H1 (cell line): ENCODE measurements around the gene OPCML. TPM values are rescaled to one million over a fixed set of nuclear protein-coding genes. Genes with fewer than 3 reads are reported as not detected.

Experiments
- CTCF ChIA-PET: fragments of 300-600 bp; sonication (Branson Sonifier 250); formaldehyde crosslinking; loops from one replicate; lab custom pipeline; 2021; ENCODE audit not compliant: partially characterized antibody; lab: Charles Lee
- POLR2A ChIA-PET: fragments of 300-600 bp; sonication (Branson Sonifier 250); formaldehyde crosslinking; loops from one replicate; lab custom pipeline; 2021; ENCODE audit warnings: inconsistent platforms; ENCODE audit not compliant: partially characterized antibody; lab: Charles Lee
- DNase-seq, 2 experiments: peaks; one replicate each; pipeline versions ENCODE4 v3.0.0 to v3.0.0-alpha.2; 2010 to 2022; ENCODE audit warnings: low spot score in 2 of 2, low read depth in 1 of 2, mixed read lengths in 1 of 2
- FAIRE-seq: peaks from 2 replicates; lab custom pipeline; 2011; peaks lifted over from hg19 to GRCh38; lab: Jason Lieb, UNC
- H2AFZ ChIP-seq: 2 replicates; pipeline ENCODE4 v1.8.1; 2012; ENCODE audit warnings: low read length, inconsistent platforms
- H2AK5ac ChIP-seq: 2 replicates; pipeline ENCODE4 v1.6.1; 2013; ENCODE audit warnings: low read depth, low read length
- H2BK120ac ChIP-seq: replicated peaks from 2 replicates; pipeline ENCODE3; 2013; ENCODE audit warnings: low read depth, low read length, inconsistent platforms
- H2BK12ac ChIP-seq: 2 replicates; pipeline ENCODE4 v1.6.1; 2013; ENCODE audit warnings: low read depth, low read length
- H2BK15ac ChIP-seq: 2 replicates; pipeline ENCODE4 v1.6.1; 2013; ENCODE audit warnings: low read length
- H2BK20ac ChIP-seq: 2 replicates; pipeline ENCODE4 v1.6.1; 2013; ENCODE audit warnings: low read length
- H2BK5ac ChIP-seq: 2 replicates; pipeline ENCODE4 v1.6.1; 2013; ENCODE audit warnings: low read depth, low read length
- H3K14ac ChIP-seq: 2 replicates; pipeline ENCODE4 v1.6.1; 2013; ENCODE audit warnings: inconsistent platforms; ENCODE audit not compliant: insufficient read length
- H3K18ac ChIP-seq: 2 replicates; pipeline ENCODE4 v1.6.1; 2013; ENCODE audit warnings: low read length; ENCODE audit errors: extremely low read depth
- H3K23ac ChIP-seq: 2 replicates; pipeline ENCODE4 v1.6.1; 2013; ENCODE audit warnings: inconsistent platforms; ENCODE audit not compliant: insufficient read length
- H3K23me2 ChIP-seq: 2 replicates; pipeline ENCODE4 v1.6.1; 2013; ENCODE audit warnings: low read depth, low read length
- H3K27ac ChIP-seq: 2 replicates; pipeline ENCODE4 v1.6.1; 2011; ENCODE audit warnings: low read depth, low read length, inconsistent platforms
- H3K27me3 ChIP-seq, 4 experiments: replicated peaks in 1 of 4; 1 replicate in 1 of 4; 2 replicates in 3 of 4; pipeline versions ENCODE4 v1.6.1 to v1.8.1; 2011 to 2013; ENCODE audit warnings: low read length in 3 of 4, mild to moderate bottlenecking in 3 of 4, inconsistent platforms in 2 of 4, mixed read lengths in 2 of 4, moderate library complexity in 1 of 4; ENCODE audit not compliant: control insufficient read depth in 3 of 4, insufficient read depth in 3 of 4; ENCODE audit errors: extremely low read depth in 1 of 4
- H3K36me3 ChIP-seq, 4 experiments: 2 replicates each; pipeline versions ENCODE4 v1.6.1 to v1.8.1; 2011 to 2013; ENCODE audit warnings: mild to moderate bottlenecking in 4 of 4, low read length in 3 of 4, moderate library complexity in 2 of 4, control low read depth in 1 of 4, inconsistent platforms in 1 of 4; ENCODE audit not compliant: insufficient read depth in 4 of 4, control insufficient read depth in 2 of 4
- H3K4ac ChIP-seq: replicated peaks from 2 replicates; pipeline ENCODE3; 2013; ENCODE audit warnings: low read length, low read depth, mixed read lengths, inconsistent platforms; ENCODE audit not compliant: insufficient read length
- H3K4me1 ChIP-seq, 4 experiments: replicated peaks in 1 of 4; 1 replicate in 1 of 4; 2 replicates in 3 of 4; pipeline versions ENCODE4 v1.6.1 to v1.8.1; 2011 to 2013; ENCODE audit warnings: low read length in 3 of 4, inconsistent platforms in 2 of 4, mixed read lengths in 1 of 4; ENCODE audit not compliant: insufficient read depth in 4 of 4, control insufficient read depth in 3 of 4
- H3K4me2 ChIP-seq, 2 experiments: 2 replicates each; pipeline versions ENCODE4 v1.6.1 to v1.8.1; 2011 to 2013; ENCODE audit warnings: low read depth in 2 of 2, low read length in 2 of 2, control low read depth in 1 of 2, inconsistent platforms in 1 of 2, mild to moderate bottlenecking in 1 of 2; ENCODE audit not compliant: insufficient read depth in 1 of 2
- H3K4me3 ChIP-seq, 4 experiments: fragments of 200-600, 300-600 bp in 1 of 4; sonication (generic), shearing (Covaris generic), sonication (Bioruptor Twin) in 1 of 4; 2 replicates each; pipeline versions ENCODE4 v1.5.1 to v1.8.1; 2011 to 2016; ENCODE audit warnings: low read length in 4 of 4, low read depth in 3 of 4, control low read depth in 2 of 4, inconsistent platforms in 2 of 4, mild to moderate bottlenecking in 2 of 4, mixed read lengths in 1 of 4, moderate library complexity in 1 of 4; ENCODE audit not compliant: insufficient read depth in 2 of 4; ENCODE audit errors: extremely low read depth in 1 of 4
- H3K56ac ChIP-seq: replicated peaks from 2 replicates; pipeline ENCODE3; 2013; ENCODE audit warnings: low read depth, mild to moderate bottlenecking, mixed read lengths, low read length, inconsistent platforms; ENCODE audit not compliant: insufficient read length
- H3K79me1 ChIP-seq: 2 replicates; pipeline ENCODE4 v1.6.1; 2013; ENCODE audit warnings: low read depth, low read length, control low read depth
- H3K79me2 ChIP-seq, 2 experiments: 2 replicates each; pipeline versions ENCODE4 v1.6.1 to v1.8.1; 2012 to 2013; ENCODE audit warnings: low read length in 2 of 2, mild to moderate bottlenecking in 2 of 2, inconsistent platforms in 1 of 2; ENCODE audit not compliant: insufficient read depth in 2 of 2, control insufficient read depth in 1 of 2
- H3K9ac ChIP-seq, 4 experiments: replicated peaks in 1 of 4; 1 replicate in 1 of 4; 2 replicates in 3 of 4; pipeline versions ENCODE4 v1.6.1 to v1.8.1; 2011 to 2013; ENCODE audit warnings: low read depth in 3 of 4, low read length in 3 of 4, control low read depth in 2 of 4, mild to moderate bottlenecking in 2 of 4, moderate library complexity in 2 of 4, inconsistent platforms in 1 of 4; ENCODE audit errors: extremely low read depth in 1 of 4
- H3K9me3 ChIP-seq, 2 experiments: 2 replicates each; pipeline versions ENCODE4 v1.6.1 to v1.8.1; 2012 to 2013; ENCODE audit warnings: mild to moderate bottlenecking in 2 of 2, moderate library complexity in 2 of 2, control low read depth in 1 of 2, inconsistent platforms in 1 of 2, low read depth in 1 of 2, low read length in 1 of 2, mixed read lengths in 1 of 2; ENCODE audit not compliant: insufficient read depth in 2 of 2
- H4K20me1 ChIP-seq, 2 experiments: replicated peaks in 1 of 2; 2 replicates each; pipeline versions ENCODE3 to v1.8.1; 2011 to 2013; ENCODE audit warnings: inconsistent platforms in 2 of 2, low read length in 2 of 2, mild to moderate bottlenecking in 1 of 2; ENCODE audit not compliant: insufficient read depth in 2 of 2, control insufficient read depth in 1 of 2
- H4K5ac ChIP-seq: 2 replicates; pipeline ENCODE4 v1.6.1; 2013; ENCODE audit warnings: low read length, low read depth, mixed read lengths, inconsistent platforms; ENCODE audit not compliant: insufficient read length
- H4K8ac ChIP-seq: 2 replicates; pipeline ENCODE4 v1.8.0; 2013; ENCODE audit warnings: mild to moderate bottlenecking, moderate library complexity, low read length, inconsistent platforms; ENCODE audit not compliant: insufficient read depth; ENCODE audit errors: extremely low read depth
- H4K91ac ChIP-seq: replicated peaks from 2 replicates; pipeline ENCODE3; 2013; ENCODE audit warnings: low read length, mixed read lengths, inconsistent platforms; ENCODE audit not compliant: insufficient read length
- BCL11A ChIP-seq, 2 experiments: IDR thresholded peaks; one replicate each; pipeline ENCODE4 v1.6.1; 2011; ENCODE audit warnings: low read depth in 2 of 2, low read length in 2 of 2, mild to moderate bottlenecking in 2 of 2
- CBX8 ChIP-seq: fragments of 300-800, 300-1000 bp; sonication (generic); IDR thresholded peaks from 2 replicates; pipeline ENCODE4 v1.7.1; 2016; ENCODE audit warnings: low read depth, low read length, borderline replicate concordance
- CHD2 ChIP-seq: IDR thresholded peaks from 2 replicates; pipeline ENCODE4 v1.6.1; 2012; ENCODE audit warnings: low read length, improper control_type of control experiment
- JUND ChIP-seq: IDR thresholded peaks from 2 replicates; pipeline ENCODE4 v1.6.1; 2011; ENCODE audit warnings: mild to moderate bottlenecking, improper control_type of control experiment, low read length
- KDM1A ChIP-seq: fragments of 200-600, 300-600 bp; sonication (generic); IDR thresholded peaks from 2 replicates; pipeline ENCODE4 v1.7.1; 2016; ENCODE audit warnings: mild to moderate bottlenecking, low read length, borderline replicate concordance
- KDM4A ChIP-seq: IDR thresholded peaks from one replicate; pipeline ENCODE4 v1.7.1; 2012; ENCODE audit warnings: low read depth, mild to moderate bottlenecking, moderate library complexity, low read length, inconsistent platforms; ENCODE audit not compliant: severe bottlenecking
- PHF8 ChIP-seq: fragments of 200-600 bp; sonication (generic); conservative IDR thresholded peaks from 2 replicates; pipeline ENCODE4 v1.7.1; 2012; ENCODE audit warnings: low read depth, mild to moderate bottlenecking, inconsistent platforms, low read length, moderate library complexity
- POLR2A ChIP-seq, 2 experiments: IDR thresholded peaks; 1 replicate in 1 of 2; 2 replicates in 1 of 2; pipeline ENCODE4 v1.6.1; 2011; ENCODE audit warnings: low read depth in 2 of 2, low read length in 2 of 2, mild to moderate bottlenecking in 2 of 2; ENCODE audit errors: control extremely low read depth in 1 of 2
- RBBP5 ChIP-seq: IDR thresholded peaks from 2 replicates; pipeline ENCODE4 v1.7.1; 2012; ENCODE audit warnings: low read depth, mild to moderate bottlenecking, inconsistent platforms, low read length, moderate library complexity, borderline replicate concordance
- SAP30 ChIP-seq: fragments of 300-600 bp; sonication (generic); IDR thresholded peaks from 2 replicates; pipeline ENCODE4 v1.7.1; 2012; ENCODE audit warnings: low read length, moderate library complexity, mild to moderate bottlenecking, inconsistent platforms; ENCODE audit not compliant: insufficient read depth, insufficient replicate concordance
- SIN3A ChIP-seq, 2 experiments: IDR thresholded peaks in 1 of 2; conservative IDR thresholded peaks in 1 of 2; 2 replicates each; pipeline ENCODE4 v1.6.1; 2011 to 2012; ENCODE audit warnings: low read length in 2 of 2, improper control_type of control experiment in 1 of 2, low read depth in 1 of 2, mild to moderate bottlenecking in 1 of 2
- TAF7 ChIP-seq: optimal IDR thresholded peaks from 2 replicates; pipeline ENCODE3; 2011; ENCODE audit warnings: low read depth, mild to moderate bottlenecking, inconsistent platforms, low read length, moderate library complexity, borderline replicate concordance
- TCF12 ChIP-seq: IDR thresholded peaks from 2 replicates; pipeline ENCODE4 v1.6.1; 2011; ENCODE audit warnings: low read depth, mild to moderate bottlenecking, low read length
- TEAD4 ChIP-seq: IDR thresholded peaks from 2 replicates; pipeline ENCODE4 v1.6.1; 2012; ENCODE audit warnings: low read depth, low read length, inconsistent platforms, mixed read lengths
- WGBS, 2 experiments: shearing (Covaris generic) in 1 of 2; methylation state at CpG; one replicate each; pipeline versions ENCODE4 v1.1.6 to v1.1.7; 2013 to 2015; ENCODE audit warnings: low lambda C conversion rate in 2 of 2, mixed read lengths in 2 of 2, inconsistent platforms in 1 of 2, low coverage in 1 of 2, missing lambda C conversion rate in 1 of 2; ENCODE audit not compliant: insufficient replicate concordance in 2 of 2, insufficient coverage in 1 of 2, insufficient read length in 1 of 2; ENCODE audit errors: extremely low coverage in 1 of 2, missing lambda C conversion rate in 1 of 2; 5-methylcytosine and 5-hydroxymethylcytosine counted together
- polyA plus RNA-seq, 7 experiments: library from polyadenylated mRNA; depleted of rRNA in 3 of 7; stranded (reverse) in 5 of 7; unstranded in 2 of 7; fragments of >200 nt in 5 of 7; fragments of 200-250 nt in 2 of 7; gene quantifications; 1 replicate in 5 of 7; 2 replicates in 1 of 7; 4 replicates in 1 of 7; pipeline versions ENCODE4 v1.2.1 to v1.2.3, GENCODE V29; 2011 to 2013; ENCODE audit warnings: missing spikeins in 2 of 7, mixed read lengths in 2 of 7
- total RNA-seq: library from RNA; stranded (reverse); fragmentation: NEBNext Ultra II Directional; extraction: Animal tissue kit (Norgen Biotek cat#: 25700); gene quantifications from 2 replicates; pipeline ENCODE4 v1.2.1, GENCODE V29; 2021

The OPCML gene
- total and polyA plus RNA-seq, 2 of the 8 experiments (the other 6 are each of a cell fraction or from before 2014, with no cell fraction given), result 2.3 to 3.1 TPM

GRCh38 chr11:132719684-132720083 lies 812.6 kb downstream of the OPCML start:
- no peak overlapping the region for H4K5ac ChIP-seq
- H3K36me3 ChIP-seq, result no peaks in the 10 kb centered on the region
- peak overlapping the region; percentile 61; the same call in 1 of the 2 replicates for H2BK15ac ChIP-seq
- H2BK12ac ChIP-seq, result no peak overlapping the region
- no peak overlapping the region for H3K23ac ChIP-seq
- no peak overlapping the region for H3K27ac ChIP-seq
- no peak overlapping the region; the same call in 1 of the 2 replicates for H3K18ac ChIP-seq
- no peak overlapping the region for H3K4me2 ChIP-seq
- no peaks in the 10 kb centered on the region for H3K27me3 ChIP-seq
- H2AFZ ChIP-seq, result no peak overlapping the region
- no peak overlapping the region for H3K4ac ChIP-seq
- no peak overlapping the region for H4K91ac ChIP-seq
- FAIRE-seq (no peak), DNase-seq (no peak)
- H2AK5ac ChIP-seq, result no peak overlapping the region
- H4K20me1 ChIP-seq, result no peaks in the 10 kb centered on the region
- POLR2A ChIA-PET, result no interaction called here
- H3K14ac ChIP-seq, result no peak overlapping the region
- H3K79me1 ChIP-seq, result no peaks in the 10 kb centered on the region
- H3K4me3 ChIP-seq, result no peak overlapping the region
- H3K9me3 ChIP-seq, result peaks cover under 1 to 2% of the 10 kb centered on the region in 2 experiments; a peak in 2 of 4 replicates
- H3K9ac ChIP-seq, result no peak overlapping the region
- CTCF ChIA-PET, result interaction anchor here (1.4 kb wide), 1 partner anchor 221 kb away, joined by 5 read pairs; no protein-coding TSS in a partner anchor
- H3K23me2 ChIP-seq, result no peaks in the 10 kb centered on the region
- H2BK20ac ChIP-seq, result no peak overlapping the region
- H3K4me1 ChIP-seq, result peaks cover 0 to 2% (median 0%) of the 10 kb centered on the region in 4 experiments; a peak in 3 of 7 replicates
- no peak overlapping the region for H2BK5ac ChIP-seq
- no peak overlapping the region for H4K8ac ChIP-seq
- H3K79me2 ChIP-seq, result no peaks in the 10 kb centered on the region
- no peak overlapping the region for H2BK120ac ChIP-seq
- no peak overlapping the region for H3K56ac ChIP-seq
- 92% methylated on average over 4 of the region's 4 CpGs; no CpG with 5 or more reads in 1 of the 2 experiments for WGBS, 2 experiments
- no peak for TF ChIP-seq KDM4A
- no peak for TF ChIP-seq JUND
- TF ChIP-seq TAF7, result no peak
- no peak for TF ChIP-seq TEAD4
- no peak for TF ChIP-seq KDM1A
- TF ChIP-seq CBX8, result no peak
- no peak for TF ChIP-seq POLR2A (IDR thresholded peaks at IDR 0.05; ENCODE audit: control extremely low read depth in 1 of 2, low read depth in 2 of 2, low read length in 2 of 2)
- no peak for TF ChIP-seq RBBP5
- no peak for TF ChIP-seq SAP30
- no peak for TF ChIP-seq BCL11A (IDR thresholded peaks at IDR 0.05; ENCODE audit: low read depth in 2 of 2, low read length in 2 of 2)
- no peak for TF ChIP-seq CHD2
- TF ChIP-seq PHF8, result no peak
- TF ChIP-seq TCF12, result no peak
- no peak for TF ChIP-seq SIN3A (conservative IDR thresholded peaks at IDR 0.05 in 1 of 2, IDR thresholded peaks at IDR 0.05 in 1 of 2; ENCODE audit: low read depth in 1 of 2, low read length in 2 of 2)
